Spinal cord (tissue), 10 donors: ENCODE results near the gene PDK2. TPM values are rescaled to one million over a fixed set of nuclear protein-coding genes. Genes with fewer than 3 reads are reported as not detected.

ENCODE experiments used
- DNase-seq, 6 donors: peaks; one replicate each; pipeline versions ENCODE4 v3.0.0 to v3.0.0-alpha.2; 2013 to 2015; ENCODE audit warnings: low spot score in 6 of 6, low read depth in 4 of 6
- H3K27ac ChIP-seq: one replicate; pipeline ENCODE4 v1.5.1; 2013; ENCODE audit warnings: low read depth, low read length, control low read depth
- H3K27me3 ChIP-seq: one replicate; pipeline ENCODE4 v1.6.1; 2013; ENCODE audit warnings: low read length; ENCODE audit not compliant: control insufficient read depth, insufficient read depth
- H3K36me3 ChIP-seq: one replicate; pipeline ENCODE4 v1.6.1; 2013; ENCODE audit warnings: low read length; ENCODE audit not compliant: control insufficient read depth, insufficient read depth
- H3K4me1 ChIP-seq: one replicate; pipeline ENCODE4 v1.6.1; 2013; ENCODE audit warnings: low read length; ENCODE audit not compliant: control insufficient read depth, insufficient read depth
- H3K4me3 ChIP-seq: one replicate; pipeline ENCODE4 v1.5.1; 2013; ENCODE audit warnings: low read depth, low read length, control low read depth
- H3K9me3 ChIP-seq: one replicate; pipeline ENCODE4 v1.6.1; 2013; ENCODE audit warnings: low read length; ENCODE audit not compliant: control insufficient read depth, insufficient read depth
- WGBS: methylation state at CpG from one replicate; pipeline ENCODE4 v1.1.5; 2013; ENCODE audit warnings: missing lambda C conversion rate; ENCODE audit not compliant: insufficient coverage; 5-methylcytosine and 5-hydroxymethylcytosine counted together
- polyA plus RNA-seq, 2 donors: library from polyadenylated mRNA; unstranded; fragments of 120-200 nt; gene quantifications; one replicate each; pipeline ENCODE4 v1.2.1, GENCODE V29; 2013; ENCODE audit not compliant: insufficient read length in 2 of 2
- total RNA-seq, 2 donors: library from RNA; depleted of rRNA in 1 of 2; stranded (reverse); fragments of 120-200 nt in 1 of 2; fragments of >200 nt in 1 of 2; gene quantifications; one replicate each; pipeline versions ENCODE4 v1.2.3 to v1.2.4, GENCODE V29; 2013 to 2014
- donor health status: healthy.

The PDK2 gene
- total and polyA plus RNA-seq, 4 donors = 14.7 to 56.1 (median 42.7) TPM

DNA sequence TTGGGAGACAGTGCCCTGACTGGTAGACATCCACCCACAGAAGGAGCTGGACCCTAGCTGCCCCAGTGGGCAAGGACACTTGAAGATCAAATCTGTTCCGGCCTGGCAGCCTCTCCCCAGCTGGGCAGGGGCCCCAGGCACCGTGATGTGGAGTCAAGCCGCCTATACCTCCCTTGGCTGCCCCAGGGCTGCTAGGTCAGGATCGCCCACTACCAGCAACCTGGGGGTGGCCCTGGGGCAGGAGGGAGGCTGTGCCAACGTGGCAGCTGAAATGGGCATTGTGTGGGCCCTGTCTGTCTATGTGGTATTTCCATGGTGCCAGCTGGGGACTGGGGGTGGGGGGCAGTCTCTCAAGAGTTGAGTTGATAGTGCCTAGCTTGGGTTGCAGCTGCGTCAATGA lies 941 bp downstream of the PDK2 start:
- no peaks in the 10 kb centered on the region for H3K9me3 ChIP-seq
- 10% methylated on average over 5 of the region's 6 CpGs for WGBS
- DNase-seq = no peak
- peak overlapping the region; percentile 52 for H3K27ac ChIP-seq
- peaks cover 39% of the 10 kb centered on the region for H3K36me3 ChIP-seq
- peaks cover 30% of the 10 kb centered on the region for H3K4me1 ChIP-seq
- no peaks in the 10 kb centered on the region for H3K27me3 ChIP-seq
- peak overlapping the region; percentile 89 for H3K4me3 ChIP-seq

DNA sequence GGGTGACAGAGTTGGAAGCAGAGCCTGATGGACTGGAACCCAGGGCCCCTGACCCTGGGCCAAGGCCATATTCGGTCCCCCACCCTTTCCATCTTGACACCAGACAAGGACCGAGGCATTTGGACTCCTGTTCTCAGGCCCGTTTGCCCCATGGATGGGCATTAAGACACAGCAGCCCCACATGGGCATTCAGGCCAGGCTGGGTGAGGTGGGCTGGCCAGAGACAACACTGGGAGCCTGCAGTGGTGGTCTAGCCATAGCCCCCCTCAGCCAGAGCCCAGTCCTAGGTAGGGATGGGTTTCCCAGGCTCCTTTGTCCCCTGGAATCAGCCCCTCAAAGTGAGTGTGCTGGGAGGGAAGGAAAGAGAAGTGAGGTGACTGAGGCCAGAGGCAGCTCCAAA lies 1.6 kb downstream of the PDK2 start:
- Histone ChIP-seq H3K36me3 (peaks cover 41% of the 10 kb centered on the region), H3K27ac (no peak overlapping the region), H3K4me3 (no peak overlapping the region), H3K4me1 (peaks cover 36% of the 10 kb centered on the region), H3K27me3 (no peaks in the 10 kb centered on the region), H3K9me3 (no peaks in the 10 kb centered on the region)
- DNase-seq = no peak
- WGBS = 88% methylated on average over 3 of the region's 3 CpGs

DNA sequence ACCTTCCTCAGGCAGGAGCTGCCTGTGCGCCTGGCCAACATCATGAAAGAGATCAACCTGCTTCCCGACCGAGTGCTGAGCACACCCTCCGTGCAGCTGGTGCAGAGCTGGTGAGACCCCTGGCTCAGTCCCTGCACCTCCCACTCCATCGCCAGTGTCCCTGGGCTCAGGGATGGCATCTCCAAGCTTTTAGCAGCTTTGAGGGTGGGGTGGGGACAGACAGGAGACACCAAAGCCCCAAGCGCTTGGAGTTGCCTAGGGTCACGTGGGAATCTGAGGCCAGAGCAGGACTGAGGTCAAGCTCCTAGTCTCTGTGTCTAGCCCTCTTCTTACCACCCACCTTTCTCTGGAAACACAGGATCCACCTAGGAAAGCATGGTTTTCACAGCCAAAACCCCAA lies 2.3 kb downstream of the PDK2 start:
- H3K9me3 ChIP-seq = no peaks in the 10 kb centered on the region
- H3K36me3 ChIP-seq = peaks cover 48% of the 10 kb centered on the region
- no peaks in the 10 kb centered on the region for H3K27me3 ChIP-seq
- H3K27ac ChIP-seq = no peak overlapping the region
- DNase-seq = no peak
- no peak overlapping the region for H3K4me3 ChIP-seq
- H3K4me1 ChIP-seq = peaks cover 43% of the 10 kb centered on the region
- 81% methylated on average over 5 of the region's 7 CpGs for WGBS

DNA sequence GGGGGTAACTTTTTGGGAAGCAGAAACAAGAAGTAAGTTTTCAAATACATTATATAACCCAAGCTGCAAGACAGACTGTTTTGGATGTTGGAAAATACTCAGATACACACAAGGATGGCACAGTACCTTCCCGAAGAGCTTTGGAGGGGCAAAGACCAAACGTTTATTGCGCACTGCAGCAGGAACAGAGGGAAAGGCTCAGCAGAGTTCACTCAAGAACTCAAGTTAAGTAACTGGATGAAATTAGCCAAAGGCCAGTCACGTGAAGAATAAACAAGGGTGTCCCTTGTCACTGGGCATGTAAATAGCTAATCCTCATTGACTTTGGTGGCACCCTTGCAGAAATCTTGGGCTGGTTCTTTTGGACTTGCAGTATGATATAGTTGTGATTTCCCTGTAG lies 2.8 kb downstream of the PDK2 start:
- H3K4me3 ChIP-seq = no peak overlapping the region
- H3K4me1 ChIP-seq = peaks cover 44% of the 10 kb centered on the region
- WGBS = 86% methylated on average over 4 of the region's 4 CpGs
- H3K36me3 ChIP-seq = peaks cover 51% of the 10 kb centered on the region
- H3K27ac ChIP-seq = no peak overlapping the region
- no peaks in the 10 kb centered on the region for H3K9me3 ChIP-seq
- H3K27me3 ChIP-seq = no peaks in the 10 kb centered on the region
- no peak for DNase-seq

DNA sequence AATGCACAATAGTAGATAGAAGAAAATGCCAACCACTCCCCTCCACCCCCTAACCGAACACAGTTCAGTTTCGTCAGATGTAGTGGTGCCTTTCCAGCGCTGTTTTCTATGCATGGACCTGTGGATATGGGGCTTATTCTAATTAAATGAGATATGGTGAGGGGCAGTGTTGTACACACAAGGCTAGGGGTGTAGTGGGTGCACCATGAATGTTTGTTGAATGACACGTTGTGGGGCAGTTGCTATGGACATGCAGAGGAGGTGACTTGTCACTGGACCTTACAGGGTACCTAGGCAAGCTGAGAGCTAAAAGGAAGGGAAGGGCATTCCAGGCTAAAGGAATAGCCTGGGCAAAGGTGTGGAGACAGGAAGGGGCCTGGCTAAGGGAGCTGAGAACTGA lies 3.4 kb downstream of the PDK2 start:
- WGBS = 85% methylated on average over 2 of the region's 4 CpGs
- Histone ChIP-seq H3K27me3 (no peaks in the 10 kb centered on the region), H3K36me3 (peaks cover 55% of the 10 kb centered on the region), H3K4me1 (peaks cover 44% of the 10 kb centered on the region), H3K9me3 (no peaks in the 10 kb centered on the region), H3K4me3 (no peak overlapping the region), H3K27ac (no peak overlapping the region)
- DNase-seq = no peak

DNA sequence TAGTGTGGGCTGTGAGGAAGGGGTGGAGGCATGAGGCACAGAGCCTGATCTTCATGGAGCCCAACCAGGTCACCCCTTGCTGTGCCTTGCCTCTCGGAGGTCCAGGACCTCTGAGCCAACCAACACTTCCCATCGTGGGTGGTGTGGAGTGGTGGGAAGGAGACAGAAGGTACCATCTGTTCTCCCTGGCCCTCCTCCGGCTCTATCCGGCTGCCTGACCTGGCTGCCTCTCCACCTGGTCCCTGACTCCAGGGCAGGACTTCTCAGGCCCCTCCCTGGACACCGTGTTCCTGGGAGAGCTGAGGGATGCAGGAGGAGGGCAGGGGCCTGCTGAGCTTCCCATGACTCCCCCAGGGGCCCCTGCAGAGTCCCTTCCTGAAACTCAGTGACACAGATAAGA lies 3.9 kb downstream of the PDK2 start:
- no peak for DNase-seq
- Histone ChIP-seq H3K27me3 (no peaks in the 10 kb centered on the region), H3K9me3 (no peaks in the 10 kb centered on the region), H3K27ac (no peak overlapping the region), H3K4me3 (no peak overlapping the region), H3K4me1 (peaks cover 44% of the 10 kb centered on the region), H3K36me3 (peaks cover 60% of the 10 kb centered on the region)
- 85% methylated on average over 3 of the region's 5 CpGs for WGBS

DNA sequence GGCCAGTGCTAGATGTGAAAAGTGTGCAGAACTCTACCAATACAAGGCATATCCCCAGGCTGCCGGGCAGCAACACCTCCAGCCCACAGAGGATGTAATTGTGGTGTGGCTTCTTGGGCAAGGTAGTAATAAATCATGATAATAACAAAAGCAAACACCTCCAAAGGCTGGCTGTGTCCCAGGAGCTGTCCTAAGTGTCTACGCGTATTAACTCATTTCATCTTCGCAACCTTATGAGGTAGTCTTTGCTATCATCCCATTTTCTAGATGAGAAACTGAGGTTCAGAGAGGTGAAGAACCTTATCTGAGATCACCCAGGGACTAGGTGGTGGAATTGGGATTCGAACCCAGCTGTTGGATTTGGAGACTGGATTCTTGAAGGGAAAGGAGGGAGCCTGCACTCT lies 5.3 kb downstream of the PDK2 start:
- DNase-seq = no peak
- Histone ChIP-seq H3K36me3 (peaks cover 72% of the 10 kb centered on the region), H3K9me3 (no peaks in the 10 kb centered on the region), H3K27me3 (no peaks in the 10 kb centered on the region), H3K27ac (peak overlapping the region; percentile 84), H3K4me3 (no peak overlapping the region), H3K4me1 (peaks cover 36% of the 10 kb centered on the region)
- WGBS = 78% methylated on average over 1 of the region's 5 CpGs

DNA sequence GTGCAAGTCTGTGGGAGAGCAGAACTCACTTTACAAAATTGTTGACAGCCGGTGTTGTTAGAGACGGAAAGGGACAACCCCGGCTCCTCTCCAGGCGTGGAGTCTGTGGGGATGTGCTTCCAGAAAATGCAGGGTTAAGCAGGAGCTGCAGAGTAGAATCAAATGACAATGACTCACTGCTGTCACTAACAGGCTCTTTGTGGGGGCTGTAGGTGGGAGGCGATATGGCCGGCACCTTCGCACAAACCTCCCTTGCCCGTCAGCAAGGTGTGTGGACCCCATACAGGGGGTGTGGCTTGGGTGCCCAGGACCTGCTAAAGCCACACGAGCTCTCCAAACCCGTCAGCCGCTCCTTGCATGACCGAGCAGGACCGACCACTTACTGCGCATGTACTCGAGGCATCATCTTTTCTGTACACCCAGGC lies 5.8 kb downstream of the PDK2 start:
- no peak for DNase-seq
- Histone ChIP-seq H3K27ac (peak overlapping the region; percentile 84), H3K4me3 (no peak overlapping the region), H3K36me3 (peaks cover 77% of the 10 kb centered on the region), H3K4me1 (peaks cover 32% of the 10 kb centered on the region), H3K9me3 (no peaks in the 10 kb centered on the region), H3K27me3 (no peaks in the 10 kb centered on the region)
- WGBS = 41% methylated on average over 15 of the region's 15 CpGs

DNA sequence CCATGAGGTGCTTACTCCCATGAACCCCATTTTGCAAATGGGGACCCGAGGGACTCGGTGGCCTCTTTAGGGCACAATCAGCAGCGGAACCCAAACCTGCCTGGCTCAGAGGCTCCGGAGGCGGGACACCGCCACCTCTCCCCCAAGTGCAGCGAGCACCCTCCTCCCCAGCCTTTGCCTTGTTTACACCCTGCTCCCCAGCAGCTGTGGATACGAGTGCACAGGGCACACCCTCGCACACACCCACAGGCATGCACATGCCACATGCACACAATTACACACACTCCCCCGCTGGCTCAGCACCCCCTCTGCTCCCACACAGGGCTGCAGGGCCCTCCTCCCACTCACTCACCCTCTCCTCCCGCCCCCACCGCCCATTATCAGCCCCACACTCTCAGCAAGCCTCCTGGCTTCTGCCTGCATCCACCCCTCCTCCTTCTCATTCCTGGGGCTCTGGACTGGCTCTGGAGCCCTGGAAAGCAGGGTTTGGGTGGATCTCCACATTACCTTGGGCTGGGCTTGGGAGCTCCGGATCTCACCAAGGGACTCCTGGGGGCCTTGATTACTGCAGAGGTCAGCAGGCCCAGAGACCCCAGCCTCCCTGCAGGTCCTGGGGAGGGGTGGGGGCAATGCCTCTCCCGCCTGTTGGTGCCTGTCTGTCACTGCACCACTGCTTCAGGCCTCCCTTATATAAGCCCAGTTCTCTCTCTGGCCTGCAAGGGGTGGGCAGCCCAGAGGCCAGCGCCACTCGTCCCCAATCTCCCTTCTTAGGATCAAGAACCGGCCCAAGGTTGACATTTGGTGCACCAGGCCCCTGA lies 6.4 kb downstream of the PDK2 start:
- peaks cover 26% of the 10 kb centered on the region for H3K4me1 ChIP-seq
- no peak overlapping the region for H3K4me3 ChIP-seq
- whole genome bisulfite sequencing = 45% methylated on average over 17 of the region's 17 CpGs
- H3K9me3 ChIP-seq = no peaks in the 10 kb centered on the region
- no peak for DNase-seq
- H3K27ac ChIP-seq = peak overlapping the region; percentile 84
- no peaks in the 10 kb centered on the region for H3K27me3 ChIP-seq
- peaks cover 80% of the 10 kb centered on the region for H3K36me3 ChIP-seq
